ENCODE data around the gene MYO5C.

GRCh38 chr15:52343831-52344230, 48.2 kb upstream of the MYO5C start:
- no peak for TF ChIP-seq POLR2A (IDR thresholded peaks at IDR 0.05)
- no peak for TF ChIP-seq CTCF (IDR thresholded peaks at IDR 0.05)
- TF ChIP-seq POLR2AphosphoS5 (IDR thresholded peaks at IDR 0.05), result no peak

Measured in transverse colon (tissue), 4 donors.